NB4 (cell line): ENCODE data around the gene AFAP1L2.

ENCODE experiments used
- POLR2A ChIP-seq: IDR thresholded peaks from 2 replicates; pipeline ENCODE4 v1.6.1; 2011; ENCODE audit warnings: mild to moderate bottlenecking; ENCODE audit not compliant: insufficient read length; ENCODE audit errors: extremely low read depth
- TF ChIP-seq, protein P1 (sequence below): IDR thresholded peaks from one replicate; pipeline ENCODE4 v1.5.1; 2012; ENCODE audit warnings: low read depth, low read length

DNA sequence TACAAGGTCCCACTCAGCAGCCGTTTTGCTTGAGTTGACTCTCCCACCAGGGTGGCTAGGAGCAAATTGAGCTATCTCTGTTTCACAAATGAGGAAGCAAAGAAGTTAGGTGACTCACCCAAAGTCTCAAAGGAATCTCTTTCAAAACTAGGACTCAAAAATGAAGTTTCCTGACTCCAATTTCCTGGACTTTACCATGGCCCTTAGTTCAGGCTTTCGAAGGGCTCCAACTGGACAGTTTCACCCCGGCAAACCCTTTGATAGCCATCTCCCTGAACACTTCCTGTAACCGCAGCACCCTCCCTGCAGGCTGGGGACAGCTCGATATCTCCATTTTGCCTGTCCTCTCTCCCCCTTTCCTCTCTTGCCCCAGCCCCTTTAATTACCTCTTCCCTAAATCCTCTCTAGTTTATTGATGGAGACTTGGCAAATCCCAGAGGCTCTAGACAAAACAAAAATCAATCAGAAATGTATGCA is 4.7 kb upstream of the AFAP1L2 start:
- TF ChIP-seq, protein P1, sequence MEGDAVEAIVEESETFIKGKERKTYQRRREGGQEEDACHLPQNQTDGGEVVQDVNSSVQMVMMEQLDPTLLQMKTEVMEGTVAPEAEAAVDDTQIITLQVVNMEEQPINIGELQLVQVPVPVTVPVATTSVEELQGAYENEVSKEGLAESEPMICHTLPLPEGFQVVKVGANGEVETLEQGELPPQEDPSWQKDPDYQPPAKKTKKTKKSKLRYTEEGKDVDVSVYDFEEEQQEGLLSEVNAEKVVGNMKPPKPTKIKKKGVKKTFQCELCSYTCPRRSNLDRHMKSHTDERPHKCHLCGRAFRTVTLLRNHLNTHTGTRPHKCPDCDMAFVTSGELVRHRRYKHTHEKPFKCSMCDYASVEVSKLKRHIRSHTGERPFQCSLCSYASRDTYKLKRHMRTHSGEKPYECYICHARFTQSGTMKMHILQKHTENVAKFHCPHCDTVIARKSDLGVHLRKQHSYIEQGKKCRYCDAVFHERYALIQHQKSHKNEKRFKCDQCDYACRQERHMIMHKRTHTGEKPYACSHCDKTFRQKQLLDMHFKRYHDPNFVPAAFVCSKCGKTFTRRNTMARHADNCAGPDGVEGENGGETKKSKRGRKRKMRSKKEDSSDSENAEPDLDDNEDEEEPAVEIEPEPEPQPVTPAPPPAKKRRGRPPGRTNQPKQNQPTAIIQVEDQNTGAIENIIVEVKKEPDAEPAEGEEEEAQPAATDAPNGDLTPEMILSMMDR, result no peak
- TF ChIP-seq POLR2A, result no peak
